GM11168 (cell line): Measurements from ENCODE around the gene FH.

Experiments used
- in situ Hi-C: fragments of 300-500 bp; cut with MboI; formaldehyde crosslinking; loops from one replicate; pipeline ENCODE4 v1.12.0; 2022; ENCODE audit warnings: low sequenced_read_pairs; ENCODE audit not compliant: unreplicated experiment

Gene FH

GRCh38 chr1:241519308-241520079, at the start of gene FH:
FH (minus strand) TSS chr1:241519755; CDS start chr1:241519722, 33 bp downstream.
- in situ Hi-C loops, result no loop called here

GRCh38 chr1:241560849-241561187, 41.3 kb upstream of the FH start:
- in situ Hi-C loops, result no loop called here

- in situ Hi-C loops, result no loop called here
Measured at GRCh38 chr1:241560146-241560848, 40.7 kb upstream of the FH start.

GRCh38 chr1:241557551-241558193, 38.1 kb upstream of the FH start:
- in situ Hi-C loops, result no loop called here

- in situ Hi-C loops, result no loop called here
Measured at GRCh38 chr1:241557031-241557430, 37.5 kb upstream of the FH start.

GRCh38 chr1:241555526-241555925, 36.0 kb upstream of the FH start:
- in situ Hi-C loops, result no loop called here

- in situ Hi-C loops, result no loop called here
Measured at GRCh38 chr1:241553886-241554592, 34.5 kb upstream of the FH start.

- in situ Hi-C loops, result no loop called here
Measured at GRCh38 chr1:241551759-241552638, 32.4 kb upstream of the FH start.

- in situ Hi-C loops, result no loop called here
Measured at GRCh38 chr1:241550318-241550717, 30.8 kb upstream of the FH start.

- in situ Hi-C loops, result loop anchor here (25.0 kb wide), 2 partner anchors 289 to 439 kb away; partner anchors contain the start of genes EXO1 and MAP1LC3C
Measured at GRCh38 chr1:241548008-241548407, 28.5 kb upstream of the FH start.

- in situ Hi-C loops, result loop anchor here (25.0 kb wide), 2 partner anchors 295 to 445 kb away; partner anchors contain the start of genes EXO1 and MAP1LC3C
Measured at GRCh38 chr1:241542199-241542907, 22.8 kb upstream of the FH start.

GRCh38 chr1:241536969-241537368, 17.4 kb upstream of the FH start:
- in situ Hi-C loops, result loop anchor here (25.0 kb wide), 2 partner anchors 300 to 450 kb away; partner anchors contain the start of genes EXO1 and MAP1LC3C

GRCh38 chr1:241536304-241536703, 16.7 kb upstream of the FH start:
- in situ Hi-C loops, result loop anchor here (25.0 kb wide), 2 partner anchors 301 to 451 kb away; partner anchors contain the start of genes EXO1 and MAP1LC3C

- in situ Hi-C loops, result loop anchor here (5.0 to 25.0 kb wide), 3 partner anchors 94 to 454 kb away; partner anchors contain the start of genes EXO1 and MAP1LC3C
Measured at GRCh38 chr1:241533326-241534115, 14.0 kb upstream of the FH start.

- in situ Hi-C loops, result loop anchor here (5.0 to 25.0 kb wide), 3 partner anchors 94 to 454 kb away; partner anchors contain the start of genes EXO1 and MAP1LC3C
Measured at GRCh38 chr1:241532864-241533263, 13.3 kb upstream of the FH start.

- in situ Hi-C loops, result loop anchor here (5.0 to 25.0 kb wide), 3 partner anchors 95 to 455 kb away; partner anchors contain the start of genes EXO1 and MAP1LC3C
Measured at GRCh38 chr1:241532162-241532531, 12.6 kb upstream of the FH start, which contains the start of gene KMO. KMO (plus strand) TSS chr1:241532378; CDS start chr1:241532445, 67 bp downstream.
